Uterus (tissue), 2 donors: ENCODE measurements around the gene FEM1A.
"Not testable (repeated sequence)": the region's sequence is repeated elsewhere in the genome, so short reads cannot be mapped to it uniquely, and the experiment has no call there.

Source experiments
- CTCF ChIP-seq, 4 experiments: fragments of 200-600 bp in 2 of 4; fragments of 450-650 bp in 2 of 4; sonication (generic) in 2 of 4; IDR thresholded peaks; one replicate each; pipeline ENCODE4 v1.5.1; 2016 to 2019; ENCODE audit warnings: antibody characterized with exemption in 4 of 4, mild to moderate bottlenecking in 2 of 4, moderate library complexity in 1 of 4
- POLR2A ChIP-seq, 2 donors: fragments of 450-650 bp; IDR thresholded peaks; one replicate each; pipeline ENCODE4 v1.6.1; 2016; ENCODE audit warnings: antibody characterized with exemption in 2 of 2, mild to moderate bottlenecking in 1 of 2, moderate library complexity in 1 of 2

GRCh38 chr19:4792866-4793195 lies 1.3 kb downstream of the FEM1A start:
- not testable (repeated sequence) for TF ChIP-seq CTCF, POLR2A (IDR thresholded peaks at IDR 0.05)
